Coronary artery (tissue), 2 donors: Measurements from ENCODE around the gene NXT2.
"Not testable (repeated sequence)": the region's sequence is repeated elsewhere in the genome, so short reads cannot be mapped to it uniquely, and the experiment has no call there.

ENCODE experiments used
- DNase-seq: peaks from one replicate; pipeline ENCODE4 v3.0.0-alpha.2; 2017; ENCODE audit warnings: low spot score
- H3K27ac ChIP-seq, 2 donors: fragments of 200-600 bp; sonication (generic); one replicate each; pipeline ENCODE4 v1.5.1; 2016 to 2019
- H3K4me3 ChIP-seq: fragments of 200-600 bp; sonication (generic); 2 replicates; pipeline ENCODE4 v1.5.1; 2016; ENCODE audit warnings: mild to moderate bottlenecking, moderate library complexity
- CTCF ChIP-seq: fragments of 200-600 bp; sonication (generic); IDR thresholded peaks from one replicate; pipeline ENCODE4 v1.5.1; 2019; ENCODE audit warnings: antibody characterized with exemption

The NXT2 gene

DNA sequence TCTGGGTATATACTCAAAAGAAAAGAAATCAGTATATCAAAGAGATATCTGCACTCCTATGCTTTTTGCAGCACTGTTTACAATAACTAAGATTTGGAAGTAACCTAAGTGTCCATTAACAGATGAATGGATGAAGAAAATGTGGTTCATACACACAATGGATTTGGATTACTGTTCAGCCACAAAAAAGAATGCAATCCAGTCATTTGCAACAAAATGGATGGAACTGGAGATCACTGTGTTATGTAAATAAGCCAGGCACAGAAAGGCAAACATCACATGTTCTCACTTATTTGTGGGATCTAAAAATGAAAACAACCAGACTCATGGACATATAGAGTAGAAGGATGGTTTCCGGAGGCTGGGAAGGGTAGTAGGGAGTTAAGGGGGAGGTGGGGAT lies 17.6 kb upstream of the NXT2 start:
- TF ChIP-seq CTCF, result no peak
- no peak overlapping the region for H3K27ac ChIP-seq
- no peak overlapping the region for H3K4me3 ChIP-seq
- no peak for DNase-seq

DNA sequence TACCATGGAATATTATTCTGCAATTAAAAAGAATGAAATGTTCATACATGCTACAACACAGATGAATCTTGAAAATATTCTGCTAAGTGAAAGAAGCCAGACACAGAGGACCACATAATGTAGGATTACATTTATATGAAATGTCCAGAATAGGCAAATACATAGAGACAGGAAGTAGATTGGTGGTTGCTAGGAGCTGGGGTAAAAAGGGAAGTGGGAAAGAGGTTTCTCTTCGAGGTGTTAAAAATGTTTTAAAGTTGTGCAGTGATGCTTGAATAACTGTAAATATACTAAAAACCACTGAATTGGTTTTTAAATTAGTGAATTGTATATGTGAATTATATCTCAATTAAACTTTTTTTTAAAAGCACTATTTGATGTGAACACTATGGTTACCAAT lies 3.6 kb upstream of the NXT2 start:
- Histone ChIP-seq H3K4me3 (no peak overlapping the region), H3K27ac (no peak overlapping the region)
- no peak for DNase-seq
- TF ChIP-seq CTCF, result no peak

DNA sequence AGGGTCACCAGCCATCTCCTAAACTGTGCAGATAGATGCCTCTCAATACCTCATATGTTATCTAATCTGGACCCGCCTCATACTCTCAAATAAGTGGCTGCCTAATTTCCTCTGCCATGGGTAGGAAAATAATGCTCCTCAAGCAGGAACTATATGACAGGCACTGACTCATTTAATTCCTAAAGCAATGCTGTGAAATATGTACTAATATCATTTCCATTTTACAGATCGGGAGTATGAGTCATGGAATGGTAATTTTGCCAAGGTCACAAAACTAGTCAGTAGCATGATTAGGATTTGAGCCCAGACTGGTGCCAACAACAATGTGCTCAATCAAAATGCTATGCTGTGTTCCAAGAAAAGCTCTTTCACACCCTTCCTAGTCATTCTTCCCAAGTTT lies 3.0 kb upstream of the NXT2 start:
- no peak for TF ChIP-seq CTCF
- no peak overlapping the region for H3K27ac ChIP-seq
- H3K4me3 ChIP-seq, result no peak overlapping the region
- no peak for DNase-seq

GRCh38 chrX:109534933-109535332 lies 1.7 kb upstream of the NXT2 start:
- TF ChIP-seq CTCF, result no peak
- no peak overlapping the region for H3K4me3 ChIP-seq
- no peak overlapping the region for H3K27ac ChIP-seq
- DNase-seq, result no peak

GRCh38 chrX:109535578-109535977 lies 1.1 kb upstream of the NXT2 start:
- H3K27ac ChIP-seq, result no peak overlapping the region
- no peak overlapping the region for H3K4me3 ChIP-seq
- no peak for DNase-seq
- no peak for TF ChIP-seq CTCF

GRCh38 chrX:109537324-109537665 lies 651 bp downstream of the NXT2 start:
- TF ChIP-seq CTCF, result no peak
- Histone ChIP-seq H3K27ac (peak overlapping the region; percentile 84 to 92), H3K4me3 (peak overlapping the region; percentile 76)
- no peak for DNase-seq

DNA sequence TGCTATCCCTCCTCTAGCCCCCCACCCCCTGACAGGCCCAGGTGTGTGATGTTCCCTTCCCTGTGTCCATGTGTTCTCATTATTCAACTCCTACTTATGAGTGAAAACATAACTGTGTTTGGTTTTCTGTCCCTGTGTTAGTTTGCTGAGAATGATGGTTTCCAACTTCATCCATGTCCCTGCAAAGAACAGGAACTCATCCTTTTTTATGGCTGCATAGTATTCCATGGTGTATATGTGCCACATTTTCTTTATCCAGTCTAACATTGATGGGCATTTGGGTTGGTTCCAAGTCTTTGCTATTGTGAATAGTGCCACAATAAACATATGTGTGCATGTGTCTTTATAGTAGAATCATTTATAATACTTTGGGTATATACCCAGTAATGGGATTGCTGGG lies 2.4 kb downstream of the NXT2 start:
- not testable (repeated sequence) for DNase-seq, H3K27ac ChIP-seq, H3K4me3 ChIP-seq

- Histone ChIP-seq H3K27ac (no peak overlapping the region), H3K4me3 (no peak overlapping the region)
- TF ChIP-seq CTCF, result no peak
- DNase-seq, result no peak
These were observed 17.2 kb downstream of the NXT2 start for GRCh38 chrX:109553862-109554261.

- DNase-seq, H3K4me3 ChIP-seq, H3K27ac ChIP-seq: not testable (repeated sequence)
These were observed 39.4 kb downstream of the NXT2 start for GRCh38 chrX:109576083-109576482.
